AG04450 (cell line): ENCODE data around the gene PRSS37. TPM values are rescaled to one million over a fixed set of nuclear protein-coding genes. Genes with fewer than 3 reads are reported as not detected.
"Not testable (repeated sequence)": the region's sequence is repeated elsewhere in the genome, so short reads cannot be mapped to it uniquely, and the experiment has no call there.

Source experiments
- CTCF ChIA-PET: fragments of 300-600, 350-600 bp; formaldehyde crosslinking; extraction: SDS; loops from one replicate; lab custom pipeline; 2022; ENCODE audit warnings: antibody characterized with exemption, inconsistent platforms; lab: Charles Lee
- POLR2A ChIA-PET: fragments of 350-600 bp; formaldehyde crosslinking; extraction: SDS; loops from one replicate; lab custom pipeline; 2021; ENCODE audit warnings: antibody characterized with exemption, inconsistent platforms; lab: Yijun Ruan, JAX
- DNase-seq: peaks from one replicate; pipeline ENCODE4 v3.0.0-alpha.2; 2011; ENCODE audit warnings: low read depth, low spot score
- H3K27ac ChIP-seq: one replicate; pipeline ENCODE4 v1.5.1; 2012; ENCODE audit warnings: low read depth, low read length, control low read depth
- H3K27me3 ChIP-seq: one replicate; pipeline ENCODE4 v1.6.0; 2012; ENCODE audit warnings: low read length; ENCODE audit not compliant: control insufficient read depth, insufficient read depth
- H3K4me3 ChIP-seq: 2 replicates; pipeline ENCODE4 v1.5.1; 2011; ENCODE audit warnings: mild to moderate bottlenecking, low read depth, low read length, control low read depth
- H3K9me3 ChIP-seq: 2 replicates; pipeline ENCODE4 v1.5.1; 2012; ENCODE audit warnings: low read length; ENCODE audit not compliant: control insufficient read depth, insufficient read depth
- CTCF ChIP-seq: IDR thresholded peaks from 2 replicates; pipeline ENCODE4 v1.5.1; 2011; ENCODE audit warnings: low read depth, low read length, control low read depth, inconsistent platforms
- polyA plus RNA-seq: library from polyadenylated mRNA; depleted of rRNA; stranded (reverse); fragments of >200 nt; gene quantifications from 2 replicates; pipeline ENCODE4 v1.2.3, GENCODE V29; 2011

The PRSS37 gene
- polyA plus RNA-seq, 1 experiment: not detected

- no peak for DNase-seq
- Histone ChIP-seq H3K4me3 (no peak overlapping the region), H3K27me3 (no peaks in the 10 kb centered on the region), H3K27ac (no peak overlapping the region), H3K9me3 (no peaks in the 10 kb centered on the region; the same call in 1 of the 2 replicates)
- POLR2A ChIA-PET: no interaction called here
- CTCF ChIA-PET: no interaction called here
- TF ChIP-seq CTCF: no peak
Measured at GRCh38 chr7:141840708-141841107, 577 bp downstream of the PRSS37 start.

GRCh38 chr7:141839256-141839655 lies 2.0 kb downstream of the PRSS37 start:
- Histone ChIP-seq H3K9me3 (no peaks in the 10 kb centered on the region; the same call in 1 of the 2 replicates), H3K4me3 (no peak overlapping the region), H3K27ac (no peak overlapping the region), H3K27me3 (no peaks in the 10 kb centered on the region)
- CTCF ChIA-PET: interaction anchor here (0.6 kb wide), 1 partner anchor 10 kb away, joined by 3 read pairs; no protein-coding TSS in a partner anchor
- no peak for DNase-seq
- POLR2A ChIA-PET: no interaction called here
- no peak for TF ChIP-seq CTCF

GRCh38 chr7:141838581-141838980 lies 2.7 kb downstream of the PRSS37 start:
- Histone ChIP-seq H3K27ac (no peak overlapping the region), H3K27me3 (no peaks in the 10 kb centered on the region), H3K4me3 (no peak overlapping the region), H3K9me3 (no peaks in the 10 kb centered on the region; the same call in 1 of the 2 replicates)
- POLR2A ChIA-PET: no interaction called here
- CTCF ChIA-PET: no interaction called here
- no peak for TF ChIP-seq CTCF
- DNase-seq: no peak

- no peaks in the 10 kb centered on the region; the same call in 1 of the 2 replicates for H3K9me3 ChIP-seq
- no peak for TF ChIP-seq CTCF
- H3K27ac ChIP-seq: no peak overlapping the region
- CTCF ChIA-PET: no interaction called here
- no peak overlapping the region for H3K4me3 ChIP-seq
- DNase-seq: no peak
- H3K27me3 ChIP-seq: no peaks in the 10 kb centered on the region
- POLR2A ChIA-PET: no interaction called here
Measured at GRCh38 chr7:141837683-141838082, 3.6 kb downstream of the PRSS37 start.

- DNase-seq, POLR2A ChIA-PET, CTCF ChIA-PET: not testable (repeated sequence)
Measured at GRCh38 chr7:141822432-141822831, 18.9 kb downstream of the PRSS37 start.

GRCh38 chr7:141820067-141820466 lies 21.2 kb downstream of the PRSS37 start:
- ChIA-PET CTCF (no interaction called here), POLR2A (no interaction called here)
- Histone ChIP-seq H3K27ac (no peak overlapping the region), H3K4me3 (no peak overlapping the region), H3K27me3 (no peaks in the 10 kb centered on the region), H3K9me3 (no peaks in the 10 kb centered on the region)
- no peak for TF ChIP-seq CTCF
- DNase-seq: no peak

More at GRCh38 chr7:141822432-141822831, 18.9 kb downstream of the PRSS37 start:
- not testable (repeated sequence) for H3K27ac ChIP-seq, H3K27me3 ChIP-seq, H3K4me3 ChIP-seq, H3K9me3 ChIP-seq
